Calu3 (cell line): ENCODE measurements around the gene ICAM3. TPM values are rescaled to one million over a fixed set of nuclear protein-coding genes. Genes with fewer than 3 reads are reported as not detected.
"Not testable (repeated sequence)": the region's sequence is repeated elsewhere in the genome, so short reads cannot be mapped to it uniquely, and the experiment has no call there.

Source experiments
- Bru-seq: library from RNA; stranded (reverse); fragments of 400-500 nt; gene quantifications from one replicate; lab custom pipeline; 2021; lab: Mats Ljungman, UMichigan
- BruChase-seq, 2 experiments: library from RNA; stranded (reverse); fragments of 400-500 nt; gene quantifications; one replicate each; lab custom pipeline; 2021; lab: Mats Ljungman, UMichigan
- BruUV-seq: library from RNA; stranded (reverse); fragments of 400-500 nt; replicated peaks from 2 replicates; lab custom pipeline; 2021; lab: Mats Ljungman, UMichigan
- CTCF ChIA-PET: fragments of 300-600 bp; sonication (Branson Sonifier 250); formaldehyde crosslinking; loops from one replicate; lab custom pipeline; 2022; ENCODE audit warnings: antibody characterized with exemption; lab: Charles Lee
- DNase-seq: peaks from one replicate; pipeline ENCODE4 v3.0.0; 2022
- H3K27ac Mint-ChIP-seq: one replicate; pipeline ENCODE4 v1.8.0; 2022; ENCODE audit warnings: mixed read lengths; ENCODE audit not compliant: unreplicated experiment
- H3K27me3 Mint-ChIP-seq: one replicate; pipeline ENCODE4 v1.8.0; 2022; ENCODE audit warnings: mixed read lengths; ENCODE audit not compliant: unreplicated experiment
- H3K36me3 Mint-ChIP-seq: one replicate; pipeline ENCODE4 v1.8.0; 2022; ENCODE audit warnings: mild to moderate bottlenecking, moderate library complexity, mixed read lengths; ENCODE audit not compliant: insufficient read depth, unreplicated experiment
- H3K4me1 Mint-ChIP-seq: one replicate; pipeline ENCODE4 v1.8.0; 2022; ENCODE audit warnings: mild to moderate bottlenecking, low read depth, mixed read lengths; ENCODE audit not compliant: unreplicated experiment
- H3K4me3 Mint-ChIP-seq: one replicate; pipeline ENCODE4 v1.8.0; 2022; ENCODE audit warnings: mild to moderate bottlenecking, low read depth, moderate library complexity, mixed read lengths; ENCODE audit not compliant: unreplicated experiment
- H3K9me3 Mint-ChIP-seq: one replicate; pipeline ENCODE4 v1.8.0; 2022; ENCODE audit warnings: low read depth, mixed read lengths; ENCODE audit not compliant: unreplicated experiment
- CTCF ChIP-seq: fragments of 200-600 bp; IDR thresholded peaks from one replicate; pipeline ENCODE4 v1.8.0; 2022; ENCODE audit warnings: antibody characterized with exemption; ENCODE audit not compliant: unreplicated experiment
- intact Hi-C: fragments of 100-400 bp; cut with micrococcal nuclease; formaldehyde crosslinking; loops from one replicate; pipeline ENCODE4 v1.10.0; 2022; ENCODE audit not compliant: unreplicated experiment
- long read RNA-seq: library from polyadenylated mRNA; stranded (forward); transcript quantifications from one replicate; pipeline ENCODE4 v2.0.0, GENCODE V29; 2022
- total RNA-seq: library from RNA; stranded (reverse); gene quantifications from 2 replicates; pipeline ENCODE4 v1.2.3, GENCODE V29; 2022

The ICAM3 gene
- 10.8 and 11.1 TPM in 2 replicates for total RNA-seq
- Bru-seq, nascent RNA, result percentile 22 among the genes with signal in this experiment
- percentile 44 among the genes with signal in this experiment for BruChase-seq, experiment 1, labeled RNA remaining after a 6-hour chase
- BruChase-seq, experiment 2, labeled RNA remaining after a 2-hour chase, result percentile 38 among the genes with signal in this experiment
- long read RNA-seq, partial matches to known transcripts, result 21 of 27 reads
- long read RNA-seq, other reads (novel, unspliced or antisense), result 6 of 27 reads

GRCh38 chr19:10339380-10339960 is at the start of gene ICAM3:
Gene ICAM3, minus strand, starts transcription at chr19:10339624. Its CDS starts 10 bp downstream, at chr19:10339614.
- TF ChIP-seq CTCF, result no peak
- Mint-ChIP-seq H3K4me1 (no peaks in the 10 kb centered on the region), H3K27ac (no peak within 1 kb of the TSS), H3K27me3 (no peaks in the 10 kb centered on the region), H3K36me3 (peaks cover 11% of the 10 kb centered on the region), H3K4me3 (no peak within 1 kb of the TSS), H3K9me3 (no peaks in the 10 kb centered on the region)
- no TSS peak for BruUV-seq
- no peak for DNase-seq
- intact Hi-C loops, result no loop called here
- CTCF ChIA-PET, result interaction anchor here (0.6 kb wide), 1 partner anchor 64 kb away, joined by 3 read pairs; no protein-coding TSS in a partner anchor

GRCh38 chr19:10388957-10389356 is 49.5 kb upstream of the ICAM3 start:
- H3K9me3 Mint-ChIP-seq, result no peaks in the 10 kb centered on the region
- H3K36me3 Mint-ChIP-seq, result peaks cover 19% of the 10 kb centered on the region
- H3K4me3 Mint-ChIP-seq, result no peak overlapping the region
- TF ChIP-seq CTCF, result peak; percentile 82
- TSS peak; percentile 42 for BruUV-seq
- CTCF ChIA-PET, result interaction anchor here (0.6 to 2.6 kb wide), 13 partner anchors 9 to 458 kb away, joined by 3 to 52 read pairs (median 3); partner anchors contain the start of genes ICAM1, ICAM5, MRPL4 and RAVER1
- intact Hi-C loops, result loop anchor here (1.0 to 10.0 kb wide), 3 partner anchors 120 to 454 kb away; partner anchors contain the start of gene OLFM2
- no peaks in the 10 kb centered on the region for H3K27me3 Mint-ChIP-seq
- no peaks in the 10 kb centered on the region for H3K4me1 Mint-ChIP-seq
- DNase-seq, result peak; percentile 86
- H3K27ac Mint-ChIP-seq, result peak overlapping the region; percentile 66

GRCh38 chr19:10384580-10384979 is 45.2 kb upstream of the ICAM3 start:
- H3K27ac Mint-ChIP-seq, result no peak overlapping the region
- peaks cover 21% of the 10 kb centered on the region for H3K36me3 Mint-ChIP-seq
- peaks cover 12% of the 10 kb centered on the region for H3K4me1 Mint-ChIP-seq
- H3K9me3 Mint-ChIP-seq, result no peaks in the 10 kb centered on the region
- CTCF ChIA-PET, result no interaction called here
- BruUV-seq, result no TSS peak
- TF ChIP-seq CTCF, result no peak
- no peak for DNase-seq
- H3K4me3 Mint-ChIP-seq, result no peak overlapping the region
- intact Hi-C loops, result loop anchor here (10.0 kb wide), 1 partner anchor 450 kb away; the partner anchor contains the start of gene OLFM2
- no peaks in the 10 kb centered on the region for H3K27me3 Mint-ChIP-seq

GRCh38 chr19:10383223-10383499 is 43.7 kb upstream of the ICAM3 start:
- H3K4me3 Mint-ChIP-seq, H3K9me3 Mint-ChIP-seq, H3K27ac Mint-ChIP-seq, H3K27me3 Mint-ChIP-seq, BruUV-seq, DNase-seq: not testable (repeated sequence)
- peaks cover 23% of the 10 kb centered on the region for H3K36me3 Mint-ChIP-seq
- CTCF ChIA-PET, result interaction anchor here (0.7 kb wide), 3 partner anchors 18 to 261 kb away, joined by 3 to 5 read pairs (median 4); no protein-coding TSS in a partner anchor
- intact Hi-C loops, result loop anchor here (10.0 kb wide), 1 partner anchor 448 kb away; the partner anchor contains the start of gene OLFM2
- H3K4me1 Mint-ChIP-seq, result peaks cover 12% of the 10 kb centered on the region
